ENCODE measurements around the gene NDUFS7. TPM values are rescaled to one million over a fixed set of nuclear protein-coding genes. Genes with fewer than 3 reads are reported as not detected.

The NDUFS7 gene
- total RNA-seq, 1 experiment from 2014 or later = 60.3 TPM

- CTCF ChIA-PET = no interaction called here
- no TSS peak for BruUV-seq (replicated peaks)
- no peak overlapping the region for H3K27ac Mint-ChIP-seq (ENCODE audit: unreplicated experiment)
Observed at GRCh38 chr19:1406774-1407527, 23.2 kb downstream of the NDUFS7 start.

GRCh38 chr19:1407528-1408299, 24.0 kb downstream of the NDUFS7 start, which contains the start of gene DAZAP1:
Gene DAZAP1, plus strand, starts transcription at chr19:1407586. Its CDS starts 188 bp downstream, at chr19:1407774.
- Mint-ChIP-seq H3K9me3 (ENCODE audit: low read depth, unreplicated experiment) (no peaks in the 10 kb centered on the region), H3K4me1 (ENCODE audit: low read depth, unreplicated experiment) (peaks cover 33% of the 10 kb centered on the region), H3K27ac (ENCODE audit: unreplicated experiment) (no peak within 1 kb of the TSS), H3K36me3 (ENCODE audit: insufficient read depth, unreplicated experiment) (peaks cover 40% of the 10 kb centered on the region), H3K27me3 (ENCODE audit: unreplicated experiment) (no peaks in the 10 kb centered on the region), H3K4me3 (ENCODE audit: low read depth, unreplicated experiment) (peak within 1 kb of the TSS; percentile 86)
- peak; percentile 20 for DNase-seq
- CTCF ChIA-PET = no interaction called here
- TF ChIP-seq CTCF (IDR thresholded peaks at IDR 0.05; ENCODE audit: unreplicated experiment) = no peak
- intact Hi-C loops (cut with micrococcal nuclease; ENCODE audit: unreplicated experiment) = no loop called here
- BruUV-seq (replicated peaks) = no TSS peak

More at GRCh38 chr19:1406774-1407527, 23.2 kb downstream of the NDUFS7 start:
- peak; percentile 98 for DNase-seq
- no peaks in the 10 kb centered on the region for H3K9me3 Mint-ChIP-seq (ENCODE audit: low read depth, unreplicated experiment)
- intact Hi-C loops (cut with micrococcal nuclease; ENCODE audit: unreplicated experiment) = no loop called here
- no peaks in the 10 kb centered on the region for H3K27me3 Mint-ChIP-seq (ENCODE audit: unreplicated experiment)
- peak overlapping the region; percentile 78 for H3K4me3 Mint-ChIP-seq (ENCODE audit: low read depth, unreplicated experiment)
- peaks cover 40% of the 10 kb centered on the region for H3K36me3 Mint-ChIP-seq (ENCODE audit: insufficient read depth, unreplicated experiment)
- H3K4me1 Mint-ChIP-seq (ENCODE audit: low read depth, unreplicated experiment) = peaks cover 36% of the 10 kb centered on the region
- TF ChIP-seq CTCF (IDR thresholded peaks at IDR 0.05; ENCODE audit: unreplicated experiment) = peak; percentile 14

GRCh38 chr19:1408300-1409203, 24.8 kb downstream of the NDUFS7 start:
- Mint-ChIP-seq H3K36me3 (ENCODE audit: insufficient read depth, unreplicated experiment) (peaks cover 45% of the 10 kb centered on the region), H3K27me3 (ENCODE audit: unreplicated experiment) (no peaks in the 10 kb centered on the region), H3K4me1 (ENCODE audit: low read depth, unreplicated experiment) (peaks cover 26% of the 10 kb centered on the region), H3K4me3 (ENCODE audit: low read depth, unreplicated experiment) (peak overlapping the region; percentile 86), H3K9me3 (ENCODE audit: low read depth, unreplicated experiment) (no peaks in the 10 kb centered on the region), H3K27ac (ENCODE audit: unreplicated experiment) (peak overlapping the region; percentile 85)
- no peak for TF ChIP-seq CTCF (IDR thresholded peaks at IDR 0.05; ENCODE audit: unreplicated experiment)
- intact Hi-C loops (cut with micrococcal nuclease; ENCODE audit: unreplicated experiment) = no loop called here
- CTCF ChIA-PET = interaction anchor here (0.6 kb wide), 1 partner anchor 346 kb away, joined by 11 read pairs; no protein-coding TSS in a partner anchor
- DNase-seq = peak; percentile 30
- TSS peak; percentile 70 for BruUV-seq (replicated peaks)

Measured in Calu3 (cell line).